Progenitor cell of endocrine pancreas (in vitro differentiated cells): ENCODE measurements around the gene CCK. TPM values are rescaled to one million over a fixed set of nuclear protein-coding genes. Genes with fewer than 3 reads are reported as not detected.
A peak's percentile ranks its signal among the peaks of the same experiment; 100 is the strongest.

Experiments
- DNase-seq: peaks from one replicate; pipeline ENCODE4 v3.0.0; 2021; ENCODE audit warnings: low spot score; ENCODE audit not compliant: unreplicated experiment
- H3K27ac Mint-ChIP-seq: 2 replicates; pipeline ENCODE4 v1.8.0; 2021; ENCODE audit warnings: mild to moderate bottlenecking, moderate library complexity, mixed read lengths
- H3K27me3 Mint-ChIP-seq: 2 replicates; pipeline ENCODE4 v1.8.0; 2021; ENCODE audit warnings: mixed read lengths
- H3K36me3 Mint-ChIP-seq: 2 replicates; pipeline ENCODE4 v1.8.0; 2022; ENCODE audit warnings: mixed read lengths; ENCODE audit not compliant: insufficient read depth
- H3K4me1 Mint-ChIP-seq: 2 replicates; pipeline ENCODE4 v1.8.0; 2021; ENCODE audit warnings: low read depth, mixed read lengths
- H3K4me3 Mint-ChIP-seq: 2 replicates; pipeline ENCODE4 v1.8.0; 2021; ENCODE audit warnings: low read depth, mild to moderate bottlenecking, moderate library complexity, mixed read lengths
- H3K9me3 Mint-ChIP-seq: 2 replicates; pipeline ENCODE4 v1.8.0; 2021; ENCODE audit warnings: low read depth, mixed read lengths
- total RNA-seq: library from RNA; stranded (reverse); gene quantifications from 2 replicates; pipeline ENCODE4 v1.2.1, GENCODE V29; 2021
- TF ChIP-seq, protein P1 (sequence below): fragments of 200-600 bp; sonication (generic); IDR thresholded peaks from one replicate; pipeline ENCODE4 v1.5.0; 2021; ENCODE audit warnings: antibody characterized with exemption, mild to moderate bottlenecking; ENCODE audit not compliant: unreplicated experiment

Gene CCK
- total RNA-seq, 1 donor from 2014 or later: 1.6 TPM

DNA sequence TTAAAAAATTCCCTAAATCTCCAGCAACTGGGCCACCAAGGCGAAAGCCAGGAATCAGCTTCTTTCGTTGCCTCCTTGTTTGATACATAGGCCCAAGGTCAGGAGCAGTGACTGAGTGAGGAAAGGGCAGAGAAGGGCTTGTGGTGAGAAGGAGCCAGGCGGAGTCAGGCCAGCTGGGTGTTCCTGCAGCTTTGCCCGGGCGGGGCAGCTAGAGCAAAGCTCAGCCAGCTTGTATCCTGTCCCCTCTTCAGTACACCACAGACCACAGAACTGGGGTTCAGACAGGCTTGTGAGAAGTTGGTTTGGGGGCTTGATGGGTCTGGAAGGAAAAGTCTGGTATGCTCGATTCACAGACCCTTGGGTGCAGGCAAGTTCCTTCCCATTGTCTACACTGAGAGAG is 52.6 kb downstream of the CCK start:
- TF ChIP-seq, protein P1, sequence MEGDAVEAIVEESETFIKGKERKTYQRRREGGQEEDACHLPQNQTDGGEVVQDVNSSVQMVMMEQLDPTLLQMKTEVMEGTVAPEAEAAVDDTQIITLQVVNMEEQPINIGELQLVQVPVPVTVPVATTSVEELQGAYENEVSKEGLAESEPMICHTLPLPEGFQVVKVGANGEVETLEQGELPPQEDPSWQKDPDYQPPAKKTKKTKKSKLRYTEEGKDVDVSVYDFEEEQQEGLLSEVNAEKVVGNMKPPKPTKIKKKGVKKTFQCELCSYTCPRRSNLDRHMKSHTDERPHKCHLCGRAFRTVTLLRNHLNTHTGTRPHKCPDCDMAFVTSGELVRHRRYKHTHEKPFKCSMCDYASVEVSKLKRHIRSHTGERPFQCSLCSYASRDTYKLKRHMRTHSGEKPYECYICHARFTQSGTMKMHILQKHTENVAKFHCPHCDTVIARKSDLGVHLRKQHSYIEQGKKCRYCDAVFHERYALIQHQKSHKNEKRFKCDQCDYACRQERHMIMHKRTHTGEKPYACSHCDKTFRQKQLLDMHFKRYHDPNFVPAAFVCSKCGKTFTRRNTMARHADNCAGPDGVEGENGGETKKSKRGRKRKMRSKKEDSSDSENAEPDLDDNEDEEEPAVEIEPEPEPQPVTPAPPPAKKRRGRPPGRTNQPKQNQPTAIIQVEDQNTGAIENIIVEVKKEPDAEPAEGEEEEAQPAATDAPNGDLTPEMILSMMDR: no peak
- peaks cover 20% of the 10 kb centered on the region for H3K36me3 Mint-ChIP-seq
- peaks cover 3% of the 10 kb centered on the region for H3K4me1 Mint-ChIP-seq
- H3K4me3 Mint-ChIP-seq: no peak overlapping the region
- H3K27ac Mint-ChIP-seq: no peak overlapping the region
- no peaks in the 10 kb centered on the region for H3K9me3 Mint-ChIP-seq
- H3K27me3 Mint-ChIP-seq: no peaks in the 10 kb centered on the region
- DNase-seq: no peak

DNA sequence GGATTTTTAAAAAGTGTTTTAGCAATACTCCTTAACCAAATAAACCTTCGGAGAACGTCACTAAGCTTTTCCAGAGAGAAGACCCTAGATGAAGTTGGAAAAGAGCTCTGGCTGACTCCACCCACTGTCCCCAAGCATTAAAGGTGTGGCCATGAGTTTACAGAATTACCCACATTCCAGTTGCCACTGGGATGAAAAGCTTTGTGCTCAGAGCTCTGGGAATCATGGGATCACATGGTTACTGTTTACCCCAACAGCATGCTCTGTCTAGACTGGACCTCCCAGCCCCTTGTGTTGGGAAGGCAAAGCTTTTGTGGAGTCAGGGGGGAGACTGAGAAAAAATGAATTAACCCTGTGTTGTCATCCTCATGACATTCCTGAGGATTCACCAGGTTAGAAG is 55.3 kb downstream of the CCK start:
- H3K4me1 Mint-ChIP-seq: peaks cover 3% of the 10 kb centered on the region
- TF ChIP-seq, protein P1: no peak
- H3K4me3 Mint-ChIP-seq: no peak overlapping the region
- H3K27me3 Mint-ChIP-seq: no peaks in the 10 kb centered on the region
- H3K27ac Mint-ChIP-seq: peak overlapping the region; percentile 73
- H3K9me3 Mint-ChIP-seq: no peaks in the 10 kb centered on the region
- DNase-seq: no peak
- peaks cover 23% of the 10 kb centered on the region for H3K36me3 Mint-ChIP-seq

DNA sequence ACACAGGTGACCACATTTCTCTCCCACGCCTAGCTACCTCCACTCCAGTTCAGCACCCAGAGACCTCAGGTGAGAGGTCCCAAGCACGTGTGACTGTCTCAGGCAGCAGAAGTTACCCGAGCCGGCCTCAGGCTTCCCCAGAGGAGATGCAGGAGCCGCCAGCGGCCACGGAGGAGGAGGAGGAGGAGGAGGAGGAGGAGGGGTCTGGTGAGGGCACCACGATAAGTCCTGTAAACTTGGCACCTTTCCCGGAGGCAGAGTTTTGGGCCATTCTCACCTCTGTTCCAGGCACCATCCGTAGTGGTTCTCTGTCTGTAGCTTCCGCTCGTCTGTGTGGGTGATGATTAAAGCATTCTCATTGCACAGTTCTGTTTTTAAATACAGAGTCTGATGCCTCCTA is 56.1 kb downstream of the CCK start:
- peaks cover 24% of the 10 kb centered on the region for H3K36me3 Mint-ChIP-seq

More for the DNA sequence above, 56.1 kb downstream of the CCK start:
- TF ChIP-seq, protein P1: no peak
- Mint-ChIP-seq H3K9me3 (no peaks in the 10 kb centered on the region), H3K27ac (no peak overlapping the region), H3K27me3 (no peaks in the 10 kb centered on the region), H3K4me1 (peaks cover 3% of the 10 kb centered on the region), H3K4me3 (no peak overlapping the region)
- no peak for DNase-seq

Other genes with a start within 250 kb of the CCK start
- 53.8 and 55.5 TPM in 2 replicates for gene TRAK1, start 174.8 kb downstream of the CCK start, total RNA-seq
- not detected in 2 replicates for gene LYZL4, start 144.4 kb upstream of the CCK start, total RNA-seq
- 5.8 and 6.8 TPM in 2 replicates for gene VIPR1, start 236.5 kb upstream of the CCK start, total RNA-seq